GM18511 (cell line): Measurements from ENCODE around the gene TRAF3IP1.
"Not testable (repeated sequence)": the region's sequence is repeated elsewhere in the genome, so short reads cannot be mapped to it uniquely, and the experiment has no call there.

Source experiments
- ATAC-seq: cut with Tn5 transposase; IDR thresholded peaks from one replicate; pipeline ENCODE4 v1.9.1; 2021; ENCODE audit warnings: mild to moderate bottlenecking, moderate library complexity; ENCODE audit not compliant: unreplicated experiment

TRAF3IP1 gene

DNA sequence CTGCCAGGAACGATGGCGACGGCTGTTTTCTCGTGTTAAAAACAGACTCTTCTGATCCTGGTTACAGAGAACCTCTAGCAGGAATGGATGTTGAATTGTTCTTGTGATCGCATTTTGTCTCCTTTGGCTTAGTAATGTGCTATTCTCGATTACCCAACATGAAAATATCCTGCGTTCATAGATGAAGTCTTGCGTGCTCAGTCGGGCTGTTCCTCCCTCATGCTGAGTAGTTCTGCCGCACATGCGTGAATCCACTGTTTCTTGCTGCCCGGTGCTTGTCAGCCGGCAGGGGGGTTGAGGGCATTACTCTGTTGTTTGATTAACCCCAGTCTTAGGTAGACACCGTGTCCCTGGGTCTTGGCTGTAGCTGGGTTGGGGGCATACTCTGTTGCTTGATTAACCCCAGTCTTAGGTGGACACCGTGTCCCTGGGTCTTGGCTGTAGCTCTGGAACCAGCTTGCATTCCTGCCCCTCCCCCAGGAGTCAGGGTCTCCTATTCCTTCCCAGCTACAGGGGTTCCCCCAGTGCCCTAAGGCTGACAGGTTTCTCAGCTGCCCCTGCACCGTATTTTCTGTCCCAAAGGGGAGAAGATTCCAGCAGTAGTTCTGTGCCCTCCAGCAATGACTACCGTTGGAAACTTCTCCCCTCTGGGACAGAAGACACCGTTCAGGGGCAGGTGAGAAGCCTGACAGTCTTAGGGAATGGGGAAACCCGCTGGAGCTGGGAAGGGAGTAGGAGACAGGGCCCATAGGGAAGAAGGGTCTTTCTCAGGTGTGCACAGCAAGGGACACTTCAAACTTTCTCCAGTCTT is 84.3 kb downstream of the TRAF3IP1 start:
- ATAC-seq = no peak

DNA sequence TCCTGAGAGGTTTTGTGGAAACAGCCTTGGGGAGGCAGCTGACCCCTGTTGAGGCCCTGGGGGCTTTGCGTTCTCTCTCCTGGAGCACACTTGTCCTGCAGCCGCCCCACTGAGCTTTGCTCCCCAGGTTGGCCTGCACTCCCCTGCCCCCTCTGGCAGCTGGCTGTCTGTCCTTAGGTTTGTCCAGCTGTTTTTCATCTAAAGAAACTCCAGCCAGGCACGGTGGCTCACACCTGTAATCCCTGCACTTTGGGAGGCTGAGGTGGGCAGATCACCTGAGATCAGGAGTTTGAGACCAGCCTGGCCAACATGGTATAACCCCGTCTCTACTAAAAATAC is 84.9 kb downstream of the TRAF3IP1 start:
- ATAC-seq = not testable (repeated sequence)

DNA sequence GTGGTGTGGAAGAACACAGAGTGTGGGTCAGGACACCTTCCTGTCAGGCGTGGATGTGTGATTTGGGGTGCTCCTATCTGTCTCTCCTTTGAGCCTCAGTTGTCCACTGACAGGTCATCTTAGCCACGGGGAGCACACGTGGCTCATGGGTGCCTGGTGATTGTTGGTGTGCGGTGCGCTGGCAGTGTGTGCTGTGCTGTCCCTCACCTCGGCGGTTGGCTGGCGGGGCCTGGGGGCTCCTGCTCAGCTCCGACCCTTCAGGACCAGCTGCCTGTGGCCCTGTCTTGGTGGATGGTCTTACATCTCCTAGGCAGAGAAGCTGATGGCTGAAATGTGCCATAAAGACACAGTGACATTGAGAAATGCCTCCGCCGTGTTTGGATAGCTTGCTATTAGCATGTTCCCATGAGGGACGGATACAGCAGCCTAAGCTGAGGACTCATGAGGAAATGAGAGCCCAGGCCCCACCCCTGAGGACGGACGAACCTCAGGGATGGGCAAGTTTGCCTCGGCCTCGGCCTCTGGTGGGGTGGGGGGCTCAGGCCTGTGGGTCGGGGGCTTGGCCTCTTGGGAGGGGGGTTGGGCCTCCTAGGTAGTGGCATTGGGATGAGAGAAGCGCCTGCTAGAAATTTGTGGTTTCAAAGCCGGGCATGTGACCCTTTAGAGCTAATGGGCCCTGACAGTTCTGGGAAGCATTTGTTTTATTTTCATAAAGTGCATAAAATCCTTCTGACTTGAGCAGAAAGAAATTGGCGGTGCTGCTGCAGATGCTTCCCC is 86.1 kb downstream of the TRAF3IP1 start:
- no peak for ATAC-seq

- no peak for ATAC-seq
Measured at GRCh38 chr2:238406998-238407285, 86.6 kb downstream of the TRAF3IP1 start.

DNA sequence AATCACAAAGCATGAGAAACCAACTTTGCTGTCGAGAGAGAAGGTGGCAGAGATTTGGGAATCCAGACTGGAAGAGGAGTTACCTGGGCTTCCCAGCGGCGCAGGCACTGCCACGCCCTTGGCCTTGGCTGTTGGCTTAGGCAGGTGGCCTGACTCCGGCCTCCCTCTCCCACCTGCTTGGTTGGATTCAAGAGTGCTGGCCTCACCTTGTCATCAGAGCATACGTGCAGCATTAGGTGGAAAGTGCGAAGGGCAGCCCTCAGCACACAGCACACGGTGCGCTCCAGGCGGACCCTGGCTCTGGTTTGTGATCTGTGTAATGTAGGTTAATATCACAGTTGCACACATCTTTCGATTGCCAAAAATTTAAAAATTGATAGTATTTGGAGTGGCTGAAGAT is 87.2 kb downstream of the TRAF3IP1 start:
- ATAC-seq = no peak

GRCh38 chr2:238408615-238409340 is 88.5 kb downstream of the TRAF3IP1 start:
- ATAC-seq = no peak

DNA sequence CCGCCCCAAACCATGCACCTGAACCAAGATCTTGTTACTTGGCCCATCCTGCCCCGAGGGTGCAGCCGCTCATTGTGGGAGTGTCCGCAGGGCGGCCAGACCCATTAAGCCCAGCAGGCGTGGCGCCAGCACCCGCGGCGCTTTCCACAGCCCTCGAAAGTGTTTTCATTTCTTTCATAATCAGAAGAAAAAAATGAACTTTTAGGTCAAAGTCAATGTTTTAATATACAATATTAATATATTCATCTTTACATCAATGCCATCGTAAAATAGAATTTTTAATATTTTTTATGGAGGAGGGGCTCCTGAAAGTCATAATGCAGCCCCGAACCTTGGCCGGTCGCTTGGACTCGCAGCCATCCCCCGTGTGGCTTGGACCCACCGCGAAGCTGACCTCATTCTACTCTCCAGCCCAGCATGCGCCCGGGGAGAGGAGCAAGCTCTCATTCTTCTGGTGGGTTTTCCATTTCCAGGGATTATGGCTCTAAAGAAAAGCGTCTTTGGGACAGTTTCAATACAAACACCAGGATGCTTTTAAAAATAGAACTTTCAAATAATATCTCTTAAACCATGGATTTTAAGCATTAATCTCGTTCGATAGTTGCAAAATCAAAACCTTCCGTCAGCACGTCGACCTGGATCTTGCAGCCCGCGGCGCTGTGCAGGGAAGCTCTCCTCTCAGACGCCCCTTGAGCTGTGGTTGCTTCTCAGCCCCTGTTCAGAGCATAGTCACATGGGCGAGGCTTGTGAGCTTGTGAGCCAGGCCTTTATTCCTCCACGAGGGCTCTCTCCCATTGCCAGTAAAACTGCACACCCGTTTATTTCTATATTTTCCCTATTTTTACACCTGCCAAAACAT is 89.3 kb downstream of the TRAF3IP1 start:
- ATAC-seq = no peak

DNA sequence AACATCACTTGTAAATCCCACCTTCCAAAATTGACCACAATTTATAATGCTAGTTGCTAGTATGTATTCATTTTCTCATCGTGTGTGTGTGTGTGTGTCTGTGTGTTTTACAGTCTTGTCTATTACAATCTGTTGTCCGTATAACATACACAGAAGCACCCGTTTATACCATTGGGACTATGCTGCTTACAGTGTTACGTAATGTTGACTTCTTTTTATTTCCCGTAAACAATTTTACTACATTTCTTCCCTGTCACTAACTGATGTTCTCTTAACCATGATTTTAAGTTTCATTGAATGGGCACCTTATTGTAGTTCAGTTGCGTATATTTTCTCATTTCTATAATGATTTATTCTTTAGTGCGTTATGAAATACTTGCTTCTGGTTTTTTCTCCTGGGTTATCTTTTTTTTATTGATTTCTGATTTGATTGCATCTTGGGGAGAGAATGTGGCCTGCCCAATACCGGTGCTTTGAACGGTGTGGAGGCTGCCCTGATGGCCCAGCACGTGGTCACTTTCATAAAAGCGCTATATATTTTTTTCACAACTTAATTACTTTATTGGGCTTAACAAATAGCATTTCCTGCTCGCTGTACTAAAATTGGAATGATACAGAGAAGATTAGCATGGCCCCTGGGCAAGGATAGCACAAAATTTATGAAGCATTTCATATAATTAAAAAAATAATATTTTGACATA is 91.9 kb downstream of the TRAF3IP1 start:
- ATAC-seq = no peak

GRCh38 chr2:238413368-238413767 is 93.0 kb downstream of the TRAF3IP1 start:
- ATAC-seq = no peak

DNA sequence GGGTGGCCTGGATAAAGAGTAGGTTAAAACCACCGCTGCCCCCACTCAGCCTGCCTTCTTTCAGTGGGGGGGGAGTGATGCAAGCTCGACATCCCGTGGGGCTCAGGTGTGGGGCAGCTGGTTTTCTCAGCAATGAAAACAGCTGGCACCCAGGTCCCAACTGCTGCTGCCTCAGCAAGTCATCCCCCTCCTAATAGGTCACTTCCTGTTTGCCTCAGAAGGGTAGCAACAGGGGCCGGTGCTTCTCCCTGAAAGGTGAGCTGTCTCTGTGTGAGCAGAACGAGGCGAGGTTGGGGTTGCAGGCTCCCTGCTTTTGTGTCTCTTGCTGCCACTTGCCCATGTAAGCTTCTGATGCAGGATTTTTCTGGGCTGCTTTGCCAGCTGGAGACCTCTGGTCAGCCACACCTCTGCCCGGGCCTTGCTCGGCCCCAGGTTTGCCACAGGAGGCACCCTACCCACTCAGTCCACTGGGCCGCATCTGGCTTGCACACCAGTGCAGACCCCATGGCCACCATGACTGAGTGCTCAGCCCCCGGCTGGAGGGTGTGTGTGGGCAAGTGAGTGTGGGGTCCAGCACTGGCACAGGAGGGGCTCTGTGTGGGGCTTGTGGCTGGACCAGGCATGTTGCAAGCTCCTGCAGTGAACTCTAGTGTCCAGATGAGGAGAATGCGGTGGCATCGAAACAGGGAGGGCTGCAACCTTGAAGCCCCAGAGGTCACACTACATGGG is 94.9 kb downstream of the TRAF3IP1 start:
- ATAC-seq = no peak

DNA sequence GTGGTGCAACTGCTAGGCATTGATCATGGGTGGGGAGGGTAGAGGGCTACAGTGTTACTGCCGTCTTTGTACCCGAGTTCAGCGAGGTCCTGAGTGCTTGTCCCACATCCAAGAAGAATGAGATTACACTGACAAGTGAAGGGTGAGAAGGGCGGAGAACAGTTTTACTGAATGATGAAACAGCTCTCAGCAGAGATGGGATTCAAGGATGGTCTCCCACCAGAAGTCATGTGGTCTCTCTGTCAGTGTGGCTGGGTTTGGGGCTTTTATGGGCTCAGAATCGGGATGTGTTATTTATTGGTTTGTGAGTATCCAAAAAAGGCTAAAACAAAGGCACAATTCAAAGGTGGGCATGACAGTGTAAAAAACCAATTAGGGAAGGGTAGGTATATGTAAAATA is 95.6 kb downstream of the TRAF3IP1 start:
- no peak for ATAC-seq

DNA sequence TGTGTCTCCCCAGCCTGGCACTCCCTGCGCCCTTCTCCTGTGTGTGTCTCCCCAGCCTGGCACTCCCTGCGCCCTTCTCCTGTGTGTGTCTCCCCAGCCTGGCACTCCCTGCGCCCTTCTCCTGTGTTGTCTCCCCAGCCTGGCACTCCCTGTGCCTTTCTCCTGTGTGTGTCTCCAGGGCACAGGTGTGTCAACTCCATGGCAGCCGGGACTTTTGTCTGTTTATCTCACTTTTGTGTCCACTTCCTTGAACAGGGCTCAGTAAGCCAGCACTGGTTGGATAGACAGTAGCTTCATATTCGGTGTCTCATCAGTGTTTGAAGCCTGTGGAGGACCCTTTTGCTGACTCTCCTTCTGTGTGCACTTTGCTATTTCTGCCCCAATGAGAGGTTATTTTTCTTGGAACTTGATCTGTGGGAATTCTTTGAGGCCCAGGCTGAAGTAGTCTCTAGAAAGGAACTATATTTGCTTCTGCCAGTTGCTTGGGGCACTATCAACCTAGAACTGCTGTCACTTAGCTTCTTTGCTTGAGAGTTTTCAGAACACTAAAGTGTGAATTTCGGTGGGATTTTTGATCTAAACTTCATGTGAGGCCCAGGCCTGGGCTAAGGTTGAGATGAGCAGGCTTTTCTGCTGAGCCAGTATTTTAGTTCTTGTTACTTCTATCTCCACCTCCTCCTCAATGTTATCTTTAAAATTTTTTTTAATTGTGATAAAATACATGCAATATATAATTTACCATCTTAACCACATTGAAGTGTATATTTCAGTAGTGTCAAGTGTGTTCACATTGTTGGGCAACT is 98.1 kb downstream of the TRAF3IP1 start:
- no peak for ATAC-seq

- ATAC-seq = no peak
Measured at GRCh38 chr2:238418999-238419546, 98.8 kb downstream of the TRAF3IP1 start.

- no peak for ATAC-seq
Measured at GRCh38 chr2:238420442-238420841, 100.1 kb downstream of the TRAF3IP1 start.

DNA sequence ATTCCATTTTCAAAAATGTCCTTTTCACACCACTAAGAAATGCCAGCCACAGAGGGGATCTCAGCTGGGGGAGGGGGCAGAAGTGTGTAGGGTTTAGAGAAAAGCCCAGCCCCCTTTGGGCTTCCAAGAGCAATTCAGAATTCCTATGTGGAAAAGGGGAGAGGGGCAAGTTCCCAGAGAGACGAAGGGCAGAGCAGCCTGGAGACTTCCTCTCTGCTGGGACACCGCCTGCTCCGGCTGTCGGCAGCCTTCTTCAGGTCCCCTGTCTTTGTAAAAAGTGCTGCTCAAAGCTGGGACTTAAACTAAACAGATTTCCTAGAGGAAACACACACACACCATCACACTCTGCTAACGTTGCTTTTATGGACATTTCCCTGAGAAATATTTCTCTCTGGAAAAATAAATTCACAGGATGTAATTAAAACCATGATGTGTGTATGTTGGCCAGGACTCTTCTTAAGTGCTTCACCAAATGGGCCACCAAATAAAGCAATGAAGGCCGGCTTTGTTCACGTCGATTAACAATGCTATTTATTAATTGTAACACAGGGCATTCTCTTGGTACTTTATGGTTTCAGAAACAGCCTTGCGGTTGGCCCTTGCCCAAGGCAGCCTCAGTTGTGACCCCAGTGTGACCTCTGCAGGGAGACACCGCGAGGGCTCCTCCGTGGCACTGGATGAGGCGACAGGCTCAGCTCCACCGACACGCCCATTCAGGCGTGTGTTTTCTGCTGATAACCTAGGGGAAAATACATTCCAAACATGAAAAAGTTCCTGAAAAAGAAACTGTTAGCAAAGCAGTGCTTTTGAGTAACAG is 100.8 kb downstream of the TRAF3IP1 start:
- no peak for ATAC-seq

GRCh38 chr2:238421695-238422035 is 101.3 kb downstream of the TRAF3IP1 start:
- no peak for ATAC-seq

DNA sequence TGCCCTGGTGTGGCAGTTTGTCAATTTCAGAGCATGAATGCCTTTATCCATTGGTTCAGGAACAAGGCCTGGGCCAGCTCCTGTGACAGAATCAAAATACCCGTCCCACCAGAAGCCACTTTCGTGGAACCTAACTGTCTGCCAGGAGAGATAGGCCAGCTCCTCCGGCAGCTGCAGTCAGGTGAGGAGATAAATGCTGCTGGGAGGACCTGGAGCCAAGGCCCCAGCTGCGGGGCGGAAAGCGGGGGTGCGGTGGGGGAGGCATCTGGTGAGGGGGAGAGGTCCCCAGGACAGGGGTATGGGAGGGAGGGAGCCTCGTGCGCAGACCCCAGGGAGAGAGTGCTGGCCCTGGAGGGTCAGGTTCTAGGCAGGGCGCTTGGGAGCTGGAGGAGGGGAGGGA is 102.0 kb downstream of the TRAF3IP1 start:
- ATAC-seq = no peak

DNA sequence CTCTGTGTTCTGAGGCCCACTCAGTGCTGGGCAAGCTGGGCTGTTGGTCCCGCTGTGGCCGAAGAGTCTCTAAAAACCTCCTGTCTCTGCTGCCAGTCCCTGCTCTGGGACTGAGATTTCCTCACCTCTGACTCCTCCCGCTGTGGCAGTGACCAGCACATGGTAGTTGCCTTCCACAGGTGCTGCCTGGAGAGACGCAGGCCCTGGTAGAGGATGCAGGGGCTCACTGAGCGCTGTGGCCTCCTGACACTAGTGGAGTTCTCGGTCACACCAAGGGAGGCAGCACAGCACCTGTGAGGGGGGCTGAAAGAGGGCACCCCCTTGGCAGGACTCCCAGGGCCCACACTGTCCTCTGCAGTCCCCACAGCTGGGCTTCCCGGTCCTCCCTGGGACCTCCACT is 102.6 kb downstream of the TRAF3IP1 start:
- ATAC-seq = no peak
